Mesothelial cell of epicardium (in vitro differentiated cells): ENCODE results near the gene MN1. TPM values are rescaled to one million over a fixed set of nuclear protein-coding genes. Genes with fewer than 3 reads are reported as not detected.
A peak's percentile ranks its signal among the peaks of the same experiment; 100 is the strongest.

Experiments
- DNase-seq, 2 experiments: peaks; one replicate each; pipeline ENCODE4 v3.0.0; 2021; ENCODE audit warnings: low spot score in 2 of 2; ENCODE audit not compliant: unreplicated experiment in 2 of 2
- H3K27ac Mint-ChIP-seq: 2 replicates; pipeline ENCODE4 v1.8.0; 2021; ENCODE audit warnings: mixed read lengths
- H3K27me3 Mint-ChIP-seq: 2 replicates; pipeline ENCODE4 v1.8.0; 2021; ENCODE audit warnings: low read depth, mixed read lengths
- H3K36me3 Mint-ChIP-seq: 2 replicates; pipeline ENCODE4 v1.8.0; 2021; ENCODE audit warnings: mixed read lengths
- H3K4me1 Mint-ChIP-seq: 2 replicates; pipeline ENCODE4 v1.8.0; 2021; ENCODE audit warnings: mixed read lengths
- H3K4me3 Mint-ChIP-seq: 2 replicates; pipeline ENCODE4 v1.8.0; 2021; ENCODE audit warnings: mild to moderate bottlenecking, moderate library complexity, mixed read lengths
- H3K9me3 Mint-ChIP-seq: 2 replicates; pipeline ENCODE4 v1.8.0; 2021; ENCODE audit warnings: mixed read lengths
- CTCF ChIP-seq: fragments of 200-600 bp; sonication (generic); IDR thresholded peaks from one replicate; pipeline ENCODE4 v1.5.0; 2021; ENCODE audit warnings: antibody characterized with exemption; ENCODE audit not compliant: unreplicated experiment
- total RNA-seq: library from RNA; stranded (reverse); gene quantifications from 3 replicates; pipeline ENCODE4 v1.2.1, GENCODE V29; 2021

MN1 gene
- total RNA-seq, 1 donor from 2014 or later, result 47.8 TPM

- H3K36me3 Mint-ChIP-seq, result peaks cover 32% of the 10 kb centered on the region
- no peak overlapping the region for H3K27ac Mint-ChIP-seq
- peaks cover 70% of the 10 kb centered on the region for H3K4me1 Mint-ChIP-seq
- TF ChIP-seq CTCF, result no peak
- no peak for DNase-seq
- H3K27me3 Mint-ChIP-seq, result peaks cover 56% of the 10 kb centered on the region
- peak overlapping the region; percentile 62 for H3K4me3 Mint-ChIP-seq
- H3K9me3 Mint-ChIP-seq, result no peaks in the 10 kb centered on the region
These were observed 7.3 kb downstream of the MN1 start for GRCh38 chr22:27794226-27794625.

GRCh38 chr22:27793576-27793975, 8.0 kb downstream of the MN1 start:
- Mint-ChIP-seq H3K4me3 (no peak overlapping the region), H3K4me1 (peaks cover 65% of the 10 kb centered on the region), H3K9me3 (no peaks in the 10 kb centered on the region), H3K27ac (no peak overlapping the region), H3K27me3 (peaks cover 56% of the 10 kb centered on the region), H3K36me3 (peaks cover 35% of the 10 kb centered on the region)
- TF ChIP-seq CTCF, result no peak
- no peak for DNase-seq

GRCh38 chr22:27792452-27793161, 8.9 kb downstream of the MN1 start:
- no peak for TF ChIP-seq CTCF
- Mint-ChIP-seq H3K4me1 (peaks cover 65% of the 10 kb centered on the region), H3K36me3 (peaks cover 42% of the 10 kb centered on the region), H3K27ac (no peak overlapping the region), H3K4me3 (peak overlapping the region; percentile 8), H3K27me3 (peaks cover 61% of the 10 kb centered on the region), H3K9me3 (no peaks in the 10 kb centered on the region)
- no peak for DNase-seq

- Mint-ChIP-seq H3K27ac (no peak overlapping the region), H3K36me3 (peaks cover 44% of the 10 kb centered on the region), H3K4me3 (no peak overlapping the region), H3K27me3 (peaks cover 58% of the 10 kb centered on the region), H3K9me3 (no peaks in the 10 kb centered on the region), H3K4me1 (peaks cover 68% of the 10 kb centered on the region)
- no peak for TF ChIP-seq CTCF
- DNase-seq, result no peak
These were observed 9.7 kb downstream of the MN1 start for GRCh38 chr22:27791859-27792241.

GRCh38 chr22:27791159-27791858, 10.2 kb downstream of the MN1 start:
- no peaks in the 10 kb centered on the region for H3K9me3 Mint-ChIP-seq
- no peak overlapping the region for H3K27ac Mint-ChIP-seq
- TF ChIP-seq CTCF, result no peak
- H3K36me3 Mint-ChIP-seq, result peaks cover 43% of the 10 kb centered on the region
- peaks cover 52% of the 10 kb centered on the region for H3K27me3 Mint-ChIP-seq
- H3K4me1 Mint-ChIP-seq, result peaks cover 65% of the 10 kb centered on the region
- H3K4me3 Mint-ChIP-seq, result no peak overlapping the region
- no peak for DNase-seq
